ENCODE results near the gene CNNM4.

CNNM4 gene

GRCh38 chr2:96831679-96832078 is 71.0 kb downstream of the CNNM4 start:
- TF ChIP-seq CTCF (IDR thresholded peaks at IDR 0.05; ENCODE audit: extremely low read depth, missing control alignments) = no peak
- no peak for DNase-seq (ENCODE audit: low spot score)

GRCh38 chr2:96832408-96832753 is 71.7 kb downstream of the CNNM4 start:
- no peak for DNase-seq (ENCODE audit: low spot score)
- no peak for TF ChIP-seq CTCF (IDR thresholded peaks at IDR 0.05; ENCODE audit: extremely low read depth, missing control alignments)

GRCh38 chr2:96832754-96833507 is 72.2 kb downstream of the CNNM4 start:
- TF ChIP-seq CTCF (IDR thresholded peaks at IDR 0.05; ENCODE audit: extremely low read depth, missing control alignments) = no peak
- no peak for DNase-seq (ENCODE audit: low spot score)

- DNase-seq (ENCODE audit: low spot score) = no peak
- TF ChIP-seq CTCF (IDR thresholded peaks at IDR 0.05; ENCODE audit: extremely low read depth, missing control alignments) = no peak
Measured at GRCh38 chr2:96835830-96836229, 75.1 kb downstream of the CNNM4 start.

GRCh38 chr2:96837575-96837974 is 76.9 kb downstream of the CNNM4 start:
- DNase-seq (ENCODE audit: low spot score) = no peak
- TF ChIP-seq CTCF (IDR thresholded peaks at IDR 0.05; ENCODE audit: extremely low read depth, missing control alignments) = no peak

GRCh38 chr2:96838345-96839292 is 77.9 kb downstream of the CNNM4 start:
- no peak for TF ChIP-seq CTCF (IDR thresholded peaks at IDR 0.05; ENCODE audit: extremely low read depth, missing control alignments)
- DNase-seq (ENCODE audit: low spot score) = no peak

GRCh38 chr2:96839293-96839874 is 78.7 kb downstream of the CNNM4 start:
- no peak for TF ChIP-seq CTCF (IDR thresholded peaks at IDR 0.05; ENCODE audit: extremely low read depth, missing control alignments)
- peak; percentile 55 for DNase-seq (ENCODE audit: low spot score)

Data from GM20000 (cell line).